CD14-positive monocyte (primary cell): ENCODE results near the gene WWOX. TPM values are rescaled to one million over a fixed set of nuclear protein-coding genes. Genes with fewer than 3 reads are reported as not detected.

ENCODE experiments used
- DNase-seq, 3 donors: peaks; one replicate each; pipeline ENCODE4 v3.0.0-alpha.2; 2011 to 2022
- H2AFZ ChIP-seq: 2 replicates; pipeline ENCODE4 v1.6.0; 2012; ENCODE audit warnings: mild to moderate bottlenecking, low read depth, low read length, inconsistent platforms; ENCODE audit not compliant: insufficient read depth, poor library complexity, severe bottlenecking
- H3K27ac ChIP-seq, 2 donors: 1 replicate in 1 of 2; 2 replicates in 1 of 2; pipeline ENCODE4 v1.5.1; 2012 to 2013; ENCODE audit warnings: low read length in 2 of 2, control low read depth in 1 of 2, inconsistent platforms in 1 of 2, low read depth in 1 of 2, mild to moderate bottlenecking in 1 of 2
- H3K27me3 ChIP-seq, 2 donors: one replicate each; pipeline versions ENCODE4 v1.6.0 to v1.6.1; 2011 to 2013; ENCODE audit warnings: low read length in 2 of 2; ENCODE audit not compliant: control insufficient read depth in 2 of 2, insufficient read depth in 2 of 2
- H3K36me3 ChIP-seq, 2 donors: replicated peaks in 1 of 2; 1 replicate in 1 of 2; 2 replicates in 1 of 2; pipeline versions ENCODE4 v1.5.1 to v1.6.1; 2012 to 2013; ENCODE audit warnings: low read length in 2 of 2, control low read depth in 1 of 2, inconsistent platforms in 1 of 2, mild to moderate bottlenecking in 1 of 2; ENCODE audit not compliant: insufficient read depth in 2 of 2, control insufficient read depth in 1 of 2
- H3K4me1 ChIP-seq, 2 donors: 1 replicate in 1 of 2; 2 replicates in 1 of 2; pipeline versions ENCODE4 v1.5.1 to v1.6.1; 2012 to 2013; ENCODE audit warnings: low read length in 2 of 2, control low read depth in 1 of 2, inconsistent platforms in 1 of 2, mild to moderate bottlenecking in 1 of 2, moderate library complexity in 1 of 2; ENCODE audit not compliant: insufficient read depth in 2 of 2, control insufficient read depth in 1 of 2
- H3K4me2 ChIP-seq: replicated peaks from 2 replicates; pipeline ENCODE3; 2012; ENCODE audit warnings: low read length, moderate library complexity, mild to moderate bottlenecking; ENCODE audit not compliant: poor library complexity, severe bottlenecking; ENCODE audit errors: extremely low read depth
- H3K4me3 ChIP-seq, 3 experiments: fragments of 200-600 bp in 1 of 3; sonication (generic) in 1 of 3; replicated peaks in 1 of 3; 1 replicate in 2 of 3; 2 replicates in 1 of 3; pipeline ENCODE4 v1.5.1; 2011 to 2013; ENCODE audit warnings: low read length in 3 of 3, mild to moderate bottlenecking in 3 of 3, control low read depth in 2 of 3, low read depth in 2 of 3, inconsistent platforms in 1 of 3, moderate library complexity in 1 of 3
- H3K79me2 ChIP-seq: 2 replicates; pipeline ENCODE4 v1.6.0; 2012; ENCODE audit warnings: mild to moderate bottlenecking, control low read depth, inconsistent platforms, low read length, moderate library complexity; ENCODE audit not compliant: insufficient read depth
- H3K9ac ChIP-seq: 2 replicates; pipeline ENCODE4 v1.6.0; 2017; ENCODE audit warnings: low read length, mild to moderate bottlenecking; ENCODE audit not compliant: insufficient read depth, poor library complexity, severe bottlenecking
- H3K9me3 ChIP-seq, 2 donors: replicated peaks in 1 of 2; 1 replicate in 1 of 2; 2 replicates in 1 of 2; pipeline versions ENCODE4 v1.5.1 to v1.6.1; 2012 to 2013; ENCODE audit warnings: low read length in 2 of 2, control low read depth in 1 of 2; ENCODE audit not compliant: control insufficient read depth in 1 of 2, insufficient read depth in 1 of 2
- H4K20me1 ChIP-seq: 2 replicates; pipeline ENCODE4 v1.6.0; 2012; ENCODE audit warnings: mild to moderate bottlenecking, low read length, control low read depth, moderate library complexity; ENCODE audit not compliant: insufficient read depth
- H3K27ac Mint-ChIP-seq, 7 donors: one replicate each; pipeline ENCODE4 v1.8.0; 2020; ENCODE audit warnings: mild to moderate bottlenecking in 7 of 7, mixed read lengths in 7 of 7, moderate library complexity in 6 of 7, inconsistent platforms in 2 of 7
- H3K27me3 Mint-ChIP-seq, 3 donors: one replicate each; pipeline ENCODE4 v1.8.0; 2021 to 2022; ENCODE audit warnings: low read depth in 3 of 3, mild to moderate bottlenecking in 3 of 3, mixed read lengths in 3 of 3, moderate library complexity in 3 of 3, inconsistent platforms in 1 of 3
- H3K36me3 Mint-ChIP-seq, 2 donors: one replicate each; pipeline ENCODE4 v1.8.0; 2020; ENCODE audit warnings: mixed read lengths in 2 of 2, inconsistent platforms in 1 of 2, mild to moderate bottlenecking in 1 of 2
- H3K4me1 Mint-ChIP-seq: one replicate; pipeline ENCODE4 v1.8.0; 2020; ENCODE audit warnings: mild to moderate bottlenecking, mixed read lengths
- H3K4me3 Mint-ChIP-seq, 2 donors: one replicate each; pipeline ENCODE4 v1.8.0; 2020; ENCODE audit warnings: mild to moderate bottlenecking in 2 of 2, mixed read lengths in 2 of 2, moderate library complexity in 1 of 2
- H3K9me3 Mint-ChIP-seq, 7 donors: one replicate each; pipeline ENCODE4 v1.8.0; 2020 to 2022; ENCODE audit warnings: mixed read lengths in 7 of 7, mild to moderate bottlenecking in 6 of 7, moderate library complexity in 6 of 7, inconsistent platforms in 2 of 7
- WGBS: methylation state at CpG from one replicate; pipeline ENCODE4 v1.1.5; 2013; ENCODE audit warnings: missing lambda C conversion rate; ENCODE audit not compliant: insufficient coverage; 5-methylcytosine and 5-hydroxymethylcytosine counted together
- intact Hi-C, 2 donors: fragments of 100-400 bp; cut with micrococcal nuclease; formaldehyde crosslinking; loops; one replicate each; pipeline versions ENCODE4 v1.15.0 to v1.15.1; 2023
- polyA plus RNA-seq, 3 donors: library from polyadenylated mRNA; depleted of rRNA in 1 of 3; unstranded in 2 of 3; stranded (reverse) in 1 of 3; fragments of 300-500 nt in 2 of 3; fragments of >200 nt in 1 of 3; fragmentation: Illumina TruSeq in 2 of 3; gene quantifications; 1 replicate in 2 of 3; 2 replicates in 1 of 3; pipeline ENCODE4 v1.2.3, GENCODE V29; 2012 to 2021
- TF ChIP-seq, protein P1 (sequence below): fragments of 200-600 bp; IDR thresholded peaks from one replicate; pipeline ENCODE4 v1.8.0; 2022; ENCODE audit warnings: antibody characterized with exemption, mild to moderate bottlenecking

WWOX gene
- polyA plus RNA-seq, 3 donors = 4.0 to 7.0 (median 6.3) TPM

DNA sequence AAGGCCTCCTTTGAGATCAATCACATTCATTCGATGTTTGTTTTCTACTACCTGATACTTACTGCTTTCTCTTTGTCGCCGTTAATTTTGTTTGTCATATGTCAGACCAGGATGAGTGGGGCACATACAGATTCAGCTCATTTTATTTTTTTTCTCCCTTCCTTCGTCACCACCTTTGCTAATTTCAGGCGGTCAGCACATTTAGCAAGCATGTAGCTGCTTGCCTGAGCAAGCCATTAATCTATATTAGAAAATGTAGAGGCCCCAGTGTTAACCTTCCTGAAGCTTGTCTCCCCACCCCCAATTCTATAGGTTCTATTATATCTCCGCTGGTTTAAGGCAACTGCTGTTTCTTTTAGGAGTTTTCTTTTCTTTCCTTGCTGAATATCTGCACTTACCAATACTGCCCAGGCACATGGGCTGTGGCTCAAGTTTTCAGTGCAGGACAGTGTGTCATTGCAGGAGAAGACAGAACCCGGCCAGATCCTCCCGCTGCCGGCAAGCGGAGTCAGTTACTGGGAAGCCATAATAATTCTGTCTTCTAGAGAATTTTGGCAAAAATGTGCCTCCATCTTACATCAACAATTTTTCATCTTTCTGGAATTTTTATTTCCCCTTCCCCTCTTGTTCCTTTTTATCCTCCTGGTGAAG is 714.3 kb downstream of the WWOX start:
- H3K9me3 ChIP-seq = no peaks in the 10 kb centered on the region
- WGBS = 91% methylated on average over 6 of the region's 10 CpGs
- Mint-ChIP-seq H3K4me1 (no peaks in the 10 kb centered on the region), H3K27ac (no peak overlapping the region), H3K36me3 (no peaks in the 10 kb centered on the region), H3K9me3 (peaks cover 0 to 4% (median 0%) of the 10 kb centered on the region in 7 donors), H3K27me3 (peaks cover 0 to 4% (median 0%) of the 10 kb centered on the region in 3 donors), H3K4me3 (no peak overlapping the region)
- H3K4me1 ChIP-seq = no peaks in the 10 kb centered on the region
- no peak for DNase-seq
- no peaks in the 10 kb centered on the region for H4K20me1 ChIP-seq
- no peaks in the 10 kb centered on the region for H3K79me2 ChIP-seq
- H2AFZ ChIP-seq = no peak overlapping the region
- intact Hi-C loops = no loop called here
- H3K36me3 ChIP-seq = no peaks in the 10 kb centered on the region
- no peak overlapping the region for H3K4me3 ChIP-seq
- H3K27me3 ChIP-seq = no peaks in the 10 kb centered on the region
- no peak overlapping the region for H3K27ac ChIP-seq
- no peak overlapping the region for H3K9ac ChIP-seq
- no peak overlapping the region for H3K4me2 ChIP-seq
- TF ChIP-seq, protein P1, sequence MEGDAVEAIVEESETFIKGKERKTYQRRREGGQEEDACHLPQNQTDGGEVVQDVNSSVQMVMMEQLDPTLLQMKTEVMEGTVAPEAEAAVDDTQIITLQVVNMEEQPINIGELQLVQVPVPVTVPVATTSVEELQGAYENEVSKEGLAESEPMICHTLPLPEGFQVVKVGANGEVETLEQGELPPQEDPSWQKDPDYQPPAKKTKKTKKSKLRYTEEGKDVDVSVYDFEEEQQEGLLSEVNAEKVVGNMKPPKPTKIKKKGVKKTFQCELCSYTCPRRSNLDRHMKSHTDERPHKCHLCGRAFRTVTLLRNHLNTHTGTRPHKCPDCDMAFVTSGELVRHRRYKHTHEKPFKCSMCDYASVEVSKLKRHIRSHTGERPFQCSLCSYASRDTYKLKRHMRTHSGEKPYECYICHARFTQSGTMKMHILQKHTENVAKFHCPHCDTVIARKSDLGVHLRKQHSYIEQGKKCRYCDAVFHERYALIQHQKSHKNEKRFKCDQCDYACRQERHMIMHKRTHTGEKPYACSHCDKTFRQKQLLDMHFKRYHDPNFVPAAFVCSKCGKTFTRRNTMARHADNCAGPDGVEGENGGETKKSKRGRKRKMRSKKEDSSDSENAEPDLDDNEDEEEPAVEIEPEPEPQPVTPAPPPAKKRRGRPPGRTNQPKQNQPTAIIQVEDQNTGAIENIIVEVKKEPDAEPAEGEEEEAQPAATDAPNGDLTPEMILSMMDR = no peak

DNA sequence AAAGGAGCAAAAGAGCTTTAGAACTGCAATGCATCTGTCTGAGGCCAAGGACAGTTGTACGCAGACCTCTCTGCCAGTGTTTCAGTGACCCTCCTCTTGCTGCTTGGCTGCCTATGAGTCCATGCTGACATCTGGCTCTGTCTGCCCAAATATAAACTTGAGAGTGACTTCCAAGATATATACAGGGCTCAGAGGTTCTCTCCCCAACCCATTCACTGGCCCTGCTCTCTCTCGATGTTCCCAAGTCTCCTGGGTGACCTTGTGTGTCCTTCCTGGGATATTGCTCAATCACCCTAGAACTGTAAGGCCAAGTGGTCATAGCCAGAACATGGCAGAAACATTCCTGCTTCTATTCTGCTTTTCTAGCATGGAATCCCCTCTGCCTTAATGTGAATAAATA is 716.3 kb downstream of the WWOX start:
- Mint-ChIP-seq H3K9me3 (peaks cover 0 to 9% (median 2%) of the 10 kb centered on the region in 7 donors), H3K27me3 (peaks cover 0 to 4% (median 0%) of the 10 kb centered on the region in 3 donors), H3K27ac (no peak overlapping the region), H3K36me3 (no peaks in the 10 kb centered on the region), H3K4me3 (no peak overlapping the region), H3K4me1 (no peaks in the 10 kb centered on the region)
- TF ChIP-seq, protein P1 = no peak
- H3K9ac ChIP-seq = no peak overlapping the region
- H3K27me3 ChIP-seq = no peaks in the 10 kb centered on the region
- H4K20me1 ChIP-seq = no peaks in the 10 kb centered on the region
- H3K79me2 ChIP-seq = no peaks in the 10 kb centered on the region
- H3K9me3 ChIP-seq = peaks cover 0 to 4% of the 10 kb centered on the region in 2 donors
- no peak overlapping the region for H3K4me2 ChIP-seq
- intact Hi-C loops = no loop called here
- H3K4me1 ChIP-seq = no peaks in the 10 kb centered on the region
- WGBS = 88% methylated on average over 2 of the region's 2 CpGs
- H3K4me3 ChIP-seq = no peak overlapping the region
- no peak for DNase-seq
- no peak overlapping the region for H3K27ac ChIP-seq
- no peak overlapping the region for H2AFZ ChIP-seq
- no peaks in the 10 kb centered on the region for H3K36me3 ChIP-seq
